Posterior vena cava (tissue), 2 donors: Measurements from ENCODE around the gene PLCG2. TPM values are rescaled to one million over a fixed set of nuclear protein-coding genes. Genes with fewer than 3 reads are reported as not detected.
"Not testable (repeated sequence)": the region's sequence is repeated elsewhere in the genome, so short reads cannot be mapped to it uniquely, and the experiment has no call there.

Experiments used
- DNase-seq: peaks from one replicate; pipeline ENCODE4 v3.0.0-alpha.2; 2020; ENCODE audit warnings: low spot score
- intact Hi-C, 2 donors: fragments of 100-400 bp; cut with DNase I; formaldehyde crosslinking; loops; one replicate each; pipeline versions ENCODE4 v1.14.1 to v1.14.2; 2022 to 2023
- total RNA-seq, 2 donors: library from RNA; stranded (reverse); fragmentation: NEBNext Ultra II Directional; extraction: Animal tissue kit (Norgen Biotek cat#: 25700); gene quantifications; one replicate each; pipeline ENCODE4 v1.2.1, GENCODE V29; 2021
- donor health status: DM: yes; HTN: yes; CAD: no.
- donor health status: DM: yes; HTN: yes; CAD: no.

The PLCG2 gene
- total RNA-seq, 2 donors from 2014 or later, result 15.9 to 24.5 TPM

- DNase-seq, result no peak
- intact Hi-C loops, result no loop called here
Measured at GRCh38 chr16:81921085-81921814, 142.2 kb downstream of the PLCG2 start.

- intact Hi-C loops, result no loop called here
- no peak for DNase-seq
Measured at GRCh38 chr16:81921843-81922584, 142.9 kb downstream of the PLCG2 start.

- no peak for DNase-seq
- intact Hi-C loops, result no loop called here
Measured at GRCh38 chr16:81923296-81923695, 144.2 kb downstream of the PLCG2 start.

GRCh38 chr16:81925016-81925415 lies 145.9 kb downstream of the PLCG2 start:
- intact Hi-C loops, result no loop called here
- no peak for DNase-seq

GRCh38 chr16:81926036-81926435 lies 146.9 kb downstream of the PLCG2 start:
- intact Hi-C loops, result no loop called here
- DNase-seq, result no peak

GRCh38 chr16:81927561-81928185 lies 148.6 kb downstream of the PLCG2 start:
- DNase-seq, result no peak
- intact Hi-C loops, result no loop called here

GRCh38 chr16:81928271-81928918 lies 149.3 kb downstream of the PLCG2 start:
- intact Hi-C loops, result no loop called here
- no peak for DNase-seq

GRCh38 chr16:81928975-81929374 lies 149.9 kb downstream of the PLCG2 start:
- DNase-seq, result no peak
- intact Hi-C loops, result no loop called here

GRCh38 chr16:81929841-81930240 lies 150.8 kb downstream of the PLCG2 start:
- no peak for DNase-seq

GRCh38 chr16:81931927-81932326 lies 152.8 kb downstream of the PLCG2 start:
- no peak for DNase-seq
- intact Hi-C loops, result no loop called here

More at GRCh38 chr16:81929841-81930240, 150.8 kb downstream of the PLCG2 start:
- intact Hi-C loops, result no loop called here

GRCh38 chr16:81932668-81933067 lies 153.6 kb downstream of the PLCG2 start:
- intact Hi-C loops, result no loop called here
- DNase-seq, result no peak

- DNase-seq, result no peak
- intact Hi-C loops, result no loop called here
Measured at GRCh38 chr16:81933361-81933760, 154.3 kb downstream of the PLCG2 start.

GRCh38 chr16:81934711-81935110 lies 155.6 kb downstream of the PLCG2 start:
- intact Hi-C loops, DNase-seq: not testable (repeated sequence)

GRCh38 chr16:81936209-81937000 lies 157.3 kb downstream of the PLCG2 start:
- intact Hi-C loops, result no loop called here

GRCh38 chr16:81937305-81938038 lies 158.4 kb downstream of the PLCG2 start:
- intact Hi-C loops, result no loop called here
- no peak for DNase-seq

More at GRCh38 chr16:81936209-81937000, 157.3 kb downstream of the PLCG2 start:
- DNase-seq, result no peak

GRCh38 chr16:81938326-81939163 lies 159.5 kb downstream of the PLCG2 start:
- intact Hi-C loops, result no loop called here
- no peak for DNase-seq
